GM18507 (cell line): ENCODE results near the gene PIN1.
"Not testable (repeated sequence)": the region's sequence is repeated elsewhere in the genome, so short reads cannot be mapped to it uniquely, and the experiment has no call there.

Source experiments
- DNase-seq: peaks from one replicate; pipeline ENCODE4 v3.0.0; 2011; ENCODE audit warnings: low read depth; ENCODE audit not compliant: insufficient read length; ENCODE audit errors: extremely low spot score
- FAIRE-seq: peaks from 2 replicates; lab custom pipeline; 2011; peaks lifted over from hg19 to GRCh38; lab: Jason Lieb, UNC

The PIN1 gene

GRCh38 chr19:9834726-9835506, at the start of gene PIN1:
Gene PIN1, plus strand, starts transcription at chr19:9835318. Its CDS starts 27 bp downstream, at chr19:9835345.
- peak; percentile 91 for FAIRE-seq
- DNase-seq: peak; percentile 98

GRCh38 chr19:9785367-9786331, 49.5 kb upstream of the PIN1 start:
- DNase-seq (peak; percentile 83), FAIRE-seq (peak; percentile 90)

- DNase-seq (no peak), FAIRE-seq (no peak)
Observed at GRCh38 chr19:9786342-9786741, 48.8 kb upstream of the PIN1 start.

GRCh38 chr19:9786819-9787218, 48.3 kb upstream of the PIN1 start:
- no peak for FAIRE-seq
- no peak for DNase-seq

- DNase-seq, FAIRE-seq: not testable (repeated sequence)
Observed at GRCh38 chr19:9788604-9789003, 46.5 kb upstream of the PIN1 start.

- no peak for FAIRE-seq
Observed at GRCh38 chr19:9789066-9789465, 46.1 kb upstream of the PIN1 start.

GRCh38 chr19:9789579-9789978, 45.5 kb upstream of the PIN1 start:
- FAIRE-seq, DNase-seq: not testable (repeated sequence)

More at GRCh38 chr19:9789066-9789465, 46.1 kb upstream of the PIN1 start:
- no peak for DNase-seq

GRCh38 chr19:9791073-9791367, 44.1 kb upstream of the PIN1 start:
- not testable (repeated sequence) for DNase-seq, FAIRE-seq

GRCh38 chr19:9791552-9792205, 43.4 kb upstream of the PIN1 start:
- DNase-seq: peak; percentile 62
- peak; percentile 68 for FAIRE-seq

GRCh38 chr19:9792206-9793070, 42.7 kb upstream of the PIN1 start:
- DNase-seq (peak; percentile 47), FAIRE-seq (peak; percentile 75)

GRCh38 chr19:9793071-9793591, 42.0 kb upstream of the PIN1 start:
- DNase-seq (no peak), FAIRE-seq (no peak)

GRCh38 chr19:9796113-9796773, 38.9 kb upstream of the PIN1 start:
- peak; percentile 33 for DNase-seq

GRCh38 chr19:9797871-9798270, 37.2 kb upstream of the PIN1 start:
- FAIRE-seq (no peak), DNase-seq (no peak)

More at GRCh38 chr19:9796113-9796773, 38.9 kb upstream of the PIN1 start:
- peak; percentile 98 for FAIRE-seq

GRCh38 chr19:9799162-9799561, 36.0 kb upstream of the PIN1 start:
- FAIRE-seq (no peak), DNase-seq (no peak)

- no peak for DNase-seq
Observed at GRCh38 chr19:9801976-9802375, 33.1 kb upstream of the PIN1 start.

GRCh38 chr19:9806803-9807202, 28.3 kb upstream of the PIN1 start:
- DNase-seq: no peak
- no peak for FAIRE-seq

More at GRCh38 chr19:9801976-9802375, 33.1 kb upstream of the PIN1 start:
- no peak for FAIRE-seq

- no peak for FAIRE-seq
Observed at GRCh38 chr19:9808855-9809824, 26.0 kb upstream of the PIN1 start.

More at GRCh38 chr19:9808855-9809824, 26.0 kb upstream of the PIN1 start:
- no peak for DNase-seq
